Caco-2 (cell line): ENCODE data around the gene DEFB128. TPM values are rescaled to one million over a fixed set of nuclear protein-coding genes. Genes with fewer than 3 reads are reported as not detected.

Source experiments
- Bru-seq: library from RNA; stranded (reverse); fragments of 400-500 nt; gene quantifications from one replicate; lab custom pipeline; 2021; lab: Mats Ljungman, UMichigan
- BruChase-seq, 2 experiments: library from RNA; stranded (reverse); fragments of 400-500 nt; gene quantifications; one replicate each; lab custom pipeline; 2021; lab: Mats Ljungman, UMichigan
- BruUV-seq: library from RNA; stranded (reverse); fragments of 400-500 nt; replicated peaks from 2 replicates; lab custom pipeline; 2021; lab: Mats Ljungman, UMichigan
- CTCF ChIA-PET: fragments of 300-600 bp; sonication (Branson Sonifier 250); formaldehyde crosslinking; loops from one replicate; lab custom pipeline; 2022; ENCODE audit warnings: antibody characterized with exemption; lab: Charles Lee
- POLR2A ChIA-PET: fragments of 300-600 bp; sonication (Branson Sonifier 250); formaldehyde crosslinking; loops from one replicate; lab custom pipeline; 2022; ENCODE audit warnings: antibody characterized with exemption; lab: Charles Lee
- DNase-seq, 2 experiments: peaks; one replicate each; pipeline versions ENCODE4 v3.0.0 to v3.0.0-alpha.2; 2020 to 2022
- H3K27me3 ChIP-seq: replicated peaks from 2 replicates; pipeline ENCODE4 v1.6.0; 2011; ENCODE audit warnings: low read length; ENCODE audit not compliant: control insufficient read depth, insufficient read depth
- H3K36me3 ChIP-seq: 2 replicates; pipeline ENCODE4 v1.5.1; 2011; ENCODE audit warnings: low read length; ENCODE audit not compliant: control insufficient read depth, insufficient read depth
- H3K4me1 ChIP-seq: fragments of 250-450 bp; sonication (Bioruptor Pico); 2 replicates; pipeline ENCODE4 v1.5.1; 2020; ENCODE audit warnings: mild to moderate bottlenecking
- H3K4me3 ChIP-seq: 2 replicates; pipeline ENCODE4 v1.5.1; 2011; ENCODE audit warnings: low read depth, mild to moderate bottlenecking, control low read depth, low read length
- H3K9me3 ChIP-seq: fragments of 250-450 bp; sonication (Bioruptor Pico); 2 replicates; pipeline ENCODE4 v1.5.1; 2020; ENCODE audit warnings: mild to moderate bottlenecking, moderate library complexity
- H3K27ac Mint-ChIP-seq: one replicate; pipeline ENCODE4 v1.8.0; 2022; ENCODE audit warnings: mixed read lengths; ENCODE audit not compliant: unreplicated experiment
- H3K27me3 Mint-ChIP-seq: one replicate; pipeline ENCODE4 v1.8.0; 2022; ENCODE audit warnings: mixed read lengths; ENCODE audit not compliant: insufficient read depth, unreplicated experiment
- H3K36me3 Mint-ChIP-seq: one replicate; pipeline ENCODE4 v1.8.0; 2022; ENCODE audit warnings: mild to moderate bottlenecking, mixed read lengths; ENCODE audit not compliant: insufficient read depth, unreplicated experiment
- H3K4me1 Mint-ChIP-seq: one replicate; pipeline ENCODE4 v1.8.0; 2022; ENCODE audit warnings: low read depth, mixed read lengths; ENCODE audit not compliant: unreplicated experiment
- H3K4me3 Mint-ChIP-seq: one replicate; pipeline ENCODE4 v1.8.0; 2022; ENCODE audit warnings: mild to moderate bottlenecking, moderate library complexity, mixed read lengths; ENCODE audit not compliant: unreplicated experiment
- H3K9me3 Mint-ChIP-seq: one replicate; pipeline ENCODE4 v1.8.0; 2022; ENCODE audit warnings: mixed read lengths; ENCODE audit not compliant: unreplicated experiment
- intact Hi-C: fragments of 100-400 bp; cut with micrococcal nuclease; formaldehyde crosslinking; loops from one replicate; pipeline ENCODE4 v1.10.0; 2022; ENCODE audit not compliant: unreplicated experiment
- long read RNA-seq: library from polyadenylated mRNA; stranded (forward); transcript quantifications from one replicate; pipeline ENCODE4 v2.0.0, GENCODE V29; 2022
- total RNA-seq: library from RNA; stranded (reverse); gene quantifications from 2 replicates; pipeline ENCODE4 v1.2.3, GENCODE V29; 2022
- TF ChIP-seq, protein P1 (sequence below), 2 experiments: fragments of 200-600 bp in 1 of 2; IDR thresholded peaks; 1 replicate in 1 of 2; 2 replicates in 1 of 2; pipeline versions ENCODE4 v1.5.1 to v1.8.0; 2011 to 2022; ENCODE audit warnings: antibody characterized with exemption in 1 of 2, control low read depth in 1 of 2, inconsistent platforms in 1 of 2, low read depth in 1 of 2, low read length in 1 of 2, mild to moderate bottlenecking in 1 of 2, moderate library complexity in 1 of 2; ENCODE audit not compliant: insufficient read depth in 1 of 2, severe bottlenecking in 1 of 2, unreplicated experiment in 1 of 2

The DEFB128 gene
- total RNA-seq: not detected in 2 replicates
- not detected for Bru-seq, nascent RNA
- not detected for BruChase-seq, experiment 1, labeled RNA remaining after a 2-hour chase
- not detected for BruChase-seq, experiment 2, labeled RNA remaining after a 6-hour chase
- long read RNA-seq: 0 reads

DNA sequence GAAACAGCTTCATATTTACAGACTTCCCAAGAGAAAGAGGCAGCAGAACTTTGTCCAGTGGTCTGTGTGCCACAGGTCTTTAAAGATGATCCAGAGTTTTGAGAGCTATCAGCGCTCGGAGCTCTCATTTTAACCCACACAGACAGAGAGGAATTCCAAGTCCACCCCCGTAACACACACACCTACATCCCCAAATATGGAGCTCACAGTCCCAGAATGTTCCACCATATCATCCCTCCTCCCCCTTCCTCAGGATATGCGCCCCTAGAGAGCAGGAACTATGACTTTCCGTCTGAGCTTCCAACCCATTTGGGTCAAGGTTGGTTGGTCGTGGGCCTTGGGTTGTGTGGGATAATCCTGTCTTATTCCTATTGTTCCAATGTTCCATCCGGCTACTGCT, at the start of gene DEFB128:
DEFB128 (minus strand) TSS at position 101 of the 400 bp plus-strand sequence; CDS start at position 13, 88 bp downstream.
- ChIA-PET CTCF (no interaction called here), POLR2A (no interaction called here)
- Histone ChIP-seq H3K4me3 (no peak within 1 kb of the TSS), H3K27me3 (no peaks in the 10 kb centered on the region), H3K9me3 (no peaks in the 10 kb centered on the region), H3K36me3 (no peaks in the 10 kb centered on the region), H3K4me1 (no peaks in the 10 kb centered on the region)
- H3K27me3 Mint-ChIP-seq: peaks cover 9% of the 10 kb centered on the region
- TF ChIP-seq, protein P1, sequence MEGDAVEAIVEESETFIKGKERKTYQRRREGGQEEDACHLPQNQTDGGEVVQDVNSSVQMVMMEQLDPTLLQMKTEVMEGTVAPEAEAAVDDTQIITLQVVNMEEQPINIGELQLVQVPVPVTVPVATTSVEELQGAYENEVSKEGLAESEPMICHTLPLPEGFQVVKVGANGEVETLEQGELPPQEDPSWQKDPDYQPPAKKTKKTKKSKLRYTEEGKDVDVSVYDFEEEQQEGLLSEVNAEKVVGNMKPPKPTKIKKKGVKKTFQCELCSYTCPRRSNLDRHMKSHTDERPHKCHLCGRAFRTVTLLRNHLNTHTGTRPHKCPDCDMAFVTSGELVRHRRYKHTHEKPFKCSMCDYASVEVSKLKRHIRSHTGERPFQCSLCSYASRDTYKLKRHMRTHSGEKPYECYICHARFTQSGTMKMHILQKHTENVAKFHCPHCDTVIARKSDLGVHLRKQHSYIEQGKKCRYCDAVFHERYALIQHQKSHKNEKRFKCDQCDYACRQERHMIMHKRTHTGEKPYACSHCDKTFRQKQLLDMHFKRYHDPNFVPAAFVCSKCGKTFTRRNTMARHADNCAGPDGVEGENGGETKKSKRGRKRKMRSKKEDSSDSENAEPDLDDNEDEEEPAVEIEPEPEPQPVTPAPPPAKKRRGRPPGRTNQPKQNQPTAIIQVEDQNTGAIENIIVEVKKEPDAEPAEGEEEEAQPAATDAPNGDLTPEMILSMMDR (IDR thresholded peaks at IDR 0.05; ENCODE audit: insufficient read depth in 1 of 2, low read depth in 1 of 2, low read length in 1 of 2, severe bottlenecking in 1 of 2, unreplicated experiment in 1 of 2): no peak
- peaks cover 10% of the 10 kb centered on the region for H3K9me3 Mint-ChIP-seq
- no TSS peak for BruUV-seq
- H3K4me1 Mint-ChIP-seq: no peaks in the 10 kb centered on the region
- H3K4me3 Mint-ChIP-seq: no peak within 1 kb of the TSS
- H3K36me3 Mint-ChIP-seq: no peaks in the 10 kb centered on the region
- no peak for DNase-seq
- intact Hi-C loops: no loop called here
- H3K27ac Mint-ChIP-seq: no peak within 1 kb of the TSS

DNA sequence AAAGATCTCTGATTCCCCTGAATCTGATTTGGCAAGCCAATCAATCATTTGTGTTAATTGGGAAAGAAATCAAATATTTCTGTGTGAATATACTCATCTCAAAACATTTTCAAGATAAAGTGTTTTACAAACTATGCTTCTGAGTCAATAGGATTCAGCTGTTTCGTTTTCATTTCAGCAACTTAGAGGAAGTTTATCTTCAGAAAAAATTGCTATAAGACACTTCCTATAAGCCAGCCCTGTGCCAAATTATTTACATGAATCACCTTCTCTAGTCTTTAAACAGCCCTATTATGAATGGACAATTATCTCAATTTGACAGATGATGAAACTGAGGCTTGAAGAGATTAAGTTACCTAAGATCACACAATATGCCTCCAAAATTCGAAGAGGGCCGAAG, 48.4 kb upstream of the DEFB128 start:
- no peaks in the 10 kb centered on the region for H3K9me3 ChIP-seq
- no peak for DNase-seq
- ChIA-PET CTCF (no interaction called here), POLR2A (interaction anchor here (0.6 kb wide), 1 partner anchor 14 kb away, joined by 7 read pairs; no protein-coding TSS in a partner anchor)
- TF ChIP-seq, protein P1 (IDR thresholded peaks at IDR 0.05; ENCODE audit: insufficient read depth in 1 of 2, low read depth in 1 of 2, low read length in 1 of 2, severe bottlenecking in 1 of 2, unreplicated experiment in 1 of 2): no peak
- Mint-ChIP-seq H3K4me1 (no peaks in the 10 kb centered on the region), H3K4me3 (no peak overlapping the region), H3K36me3 (no peaks in the 10 kb centered on the region), H3K27me3 (peaks cover 4% of the 10 kb centered on the region), H3K27ac (no peak overlapping the region), H3K9me3 (no peaks in the 10 kb centered on the region)
- intact Hi-C loops: no loop called here
- no peak overlapping the region for H3K4me3 ChIP-seq
- no peaks in the 10 kb centered on the region for H3K36me3 ChIP-seq
- no peaks in the 10 kb centered on the region for H3K27me3 ChIP-seq
- no TSS peak for BruUV-seq
- no peaks in the 10 kb centered on the region for H3K4me1 ChIP-seq

DNA sequence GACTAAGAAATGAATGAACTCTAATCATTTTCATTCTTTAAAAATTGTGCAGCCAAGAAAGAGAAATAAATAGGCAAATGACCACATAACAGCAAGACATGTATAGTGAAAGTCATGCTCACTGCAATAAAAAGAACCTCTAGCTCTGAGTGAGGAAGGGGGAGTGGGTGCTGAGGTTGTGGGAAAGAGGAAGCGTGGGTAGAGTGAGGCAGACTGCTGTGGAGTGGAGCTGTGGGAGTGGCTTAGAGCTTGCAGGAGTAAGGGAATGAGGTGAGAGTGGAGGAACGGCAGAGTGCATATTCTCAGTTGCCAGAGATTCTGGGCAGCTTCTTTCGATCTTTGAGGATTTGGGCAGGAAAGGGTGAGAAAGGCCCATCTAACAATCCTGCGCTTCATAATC, 48.0 kb upstream of the DEFB128 start:
- Histone ChIP-seq H3K9me3 (no peaks in the 10 kb centered on the region), H3K36me3 (no peaks in the 10 kb centered on the region), H3K4me3 (no peak overlapping the region), H3K27me3 (no peaks in the 10 kb centered on the region), H3K4me1 (no peaks in the 10 kb centered on the region)
- H3K4me1 Mint-ChIP-seq: no peaks in the 10 kb centered on the region
- no TSS peak for BruUV-seq
- intact Hi-C loops: no loop called here
- H3K36me3 Mint-ChIP-seq: no peaks in the 10 kb centered on the region
- ChIA-PET CTCF (no interaction called here), POLR2A (no interaction called here)
- no peak overlapping the region for H3K27ac Mint-ChIP-seq
- no peak overlapping the region for H3K4me3 Mint-ChIP-seq
- DNase-seq: no peak
- TF ChIP-seq, protein P1 (IDR thresholded peaks at IDR 0.05; ENCODE audit: insufficient read depth in 1 of 2, low read depth in 1 of 2, low read length in 1 of 2, severe bottlenecking in 1 of 2, unreplicated experiment in 1 of 2): no peak
- H3K9me3 Mint-ChIP-seq: no peaks in the 10 kb centered on the region
- peaks cover 2% of the 10 kb centered on the region for H3K27me3 Mint-ChIP-seq
